ENCODE measurements around the gene MTCL1.

Gene MTCL1

GRCh38 chr18:8871489-8871888, 166.1 kb downstream of the MTCL1 start:
- DNase-seq, result no peak

- DNase-seq, result no peak
Observed at GRCh38 chr18:8874872-8875271, 169.5 kb downstream of the MTCL1 start.

DNA sequence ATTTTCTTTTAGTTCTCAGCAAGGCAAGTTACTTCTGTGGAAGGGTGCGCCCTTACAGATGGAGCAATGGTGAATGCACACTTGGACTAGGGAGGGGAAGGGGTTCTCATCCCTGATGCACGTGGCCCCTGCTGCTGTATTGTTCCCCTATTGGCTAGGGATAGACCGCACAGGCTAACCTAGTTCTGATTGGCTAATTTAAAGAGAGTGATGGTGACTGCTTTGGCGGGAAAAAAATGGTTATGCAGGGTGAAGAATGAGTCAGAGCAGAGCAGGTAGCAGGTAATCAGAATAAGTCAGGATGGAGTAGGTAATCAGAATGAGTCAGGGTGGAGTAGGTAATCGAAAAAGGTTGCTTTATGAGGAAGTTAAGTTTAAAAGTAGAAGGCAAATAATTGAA, 171.5 kb downstream of the MTCL1 start:
- DNase-seq, result no peak

- DNase-seq, result no peak
Observed at GRCh38 chr18:8881103-8881502, 175.7 kb downstream of the MTCL1 start.
